Spleen (tissue), 7 donors: ENCODE results near the gene TAP1.
A peak's percentile ranks its signal among the peaks of the same experiment; 100 is the strongest.

ENCODE experiments used
- POLR2AphosphoS5 ChIP-seq, 3 donors: sonication (generic); formaldehyde crosslinking; IDR thresholded peaks; one replicate each; pipeline ENCODE4 v1.5.1; 2017; ENCODE audit warnings: antibody characterized with exemption in 3 of 3
- TF ChIP-seq, protein P1 (sequence below), 11 experiments: fragments of 200-600 bp in 7 of 11; fragments of 450-650 bp in 4 of 11; sonication (generic) in 4 of 11; IDR thresholded peaks in 8 of 11; conservative IDR thresholded peaks in 3 of 11; 1 replicate in 7 of 11; 2 replicates in 4 of 11; pipeline versions ENCODE4 v1.4.0 to v1.8.0; 2016 to 2021; ENCODE audit warnings: antibody characterized with exemption in 11 of 11, inconsistent platforms in 4 of 11, mild to moderate bottlenecking in 1 of 11
- donor health status: DM: no; HTN: no; CAD: no; lungs with moderate emphysema.
- donor health status: DM: no; HTN: no; CAD: no.
- donor health status: DM: no; HTN: no; CAD: no.

DNA sequence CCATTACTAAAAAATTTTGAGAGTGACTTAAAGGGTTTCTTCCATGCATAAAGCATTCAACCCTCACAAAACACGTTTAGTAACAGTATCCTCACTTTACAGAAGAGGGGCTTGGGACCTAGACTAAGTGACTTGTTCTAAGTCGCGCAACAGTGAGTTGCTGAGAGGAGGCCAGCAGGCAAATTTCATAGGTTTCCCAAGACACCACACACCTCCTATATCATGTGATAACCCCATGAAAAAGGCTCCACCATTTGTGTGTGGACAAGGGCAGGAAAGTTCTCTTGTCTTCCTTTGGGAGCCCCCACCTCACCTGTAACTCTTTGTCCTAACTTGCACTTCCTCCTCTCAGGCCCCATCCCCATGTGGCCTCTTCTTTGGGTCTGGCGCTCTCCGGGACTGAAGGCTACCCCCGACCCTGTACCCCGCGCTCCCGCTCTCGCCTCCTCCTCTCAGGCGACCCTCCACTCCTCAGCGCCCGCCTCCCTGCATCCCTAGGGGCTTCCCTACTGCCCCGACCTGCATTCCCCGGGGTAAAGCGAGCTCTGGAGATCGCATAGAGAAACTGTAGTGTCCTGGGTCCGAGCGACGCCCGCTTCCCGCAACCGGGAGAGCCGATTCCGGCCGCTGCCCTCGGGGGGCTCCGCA, 10.0 kb downstream of the TAP1 start:
- TF ChIP-seq POLR2AphosphoS5 (IDR thresholded peaks at IDR 0.05): peak in 2 of 3 donors; percentile 65 to 80
- TF ChIP-seq, protein P1, sequence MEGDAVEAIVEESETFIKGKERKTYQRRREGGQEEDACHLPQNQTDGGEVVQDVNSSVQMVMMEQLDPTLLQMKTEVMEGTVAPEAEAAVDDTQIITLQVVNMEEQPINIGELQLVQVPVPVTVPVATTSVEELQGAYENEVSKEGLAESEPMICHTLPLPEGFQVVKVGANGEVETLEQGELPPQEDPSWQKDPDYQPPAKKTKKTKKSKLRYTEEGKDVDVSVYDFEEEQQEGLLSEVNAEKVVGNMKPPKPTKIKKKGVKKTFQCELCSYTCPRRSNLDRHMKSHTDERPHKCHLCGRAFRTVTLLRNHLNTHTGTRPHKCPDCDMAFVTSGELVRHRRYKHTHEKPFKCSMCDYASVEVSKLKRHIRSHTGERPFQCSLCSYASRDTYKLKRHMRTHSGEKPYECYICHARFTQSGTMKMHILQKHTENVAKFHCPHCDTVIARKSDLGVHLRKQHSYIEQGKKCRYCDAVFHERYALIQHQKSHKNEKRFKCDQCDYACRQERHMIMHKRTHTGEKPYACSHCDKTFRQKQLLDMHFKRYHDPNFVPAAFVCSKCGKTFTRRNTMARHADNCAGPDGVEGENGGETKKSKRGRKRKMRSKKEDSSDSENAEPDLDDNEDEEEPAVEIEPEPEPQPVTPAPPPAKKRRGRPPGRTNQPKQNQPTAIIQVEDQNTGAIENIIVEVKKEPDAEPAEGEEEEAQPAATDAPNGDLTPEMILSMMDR (IDR thresholded peaks at IDR 0.05 in 8 of 11, conservative IDR thresholded peaks at IDR 0.05 in 3 of 11): no peak
